Epithelial cell of esophagus (primary cell): Measurements from ENCODE around the gene POLN.

Source experiments
- DNase-seq: peaks from one replicate; pipeline ENCODE4 v3.0.0; 2010; ENCODE audit warnings: low read depth
- H3K4me3 ChIP-seq: 2 replicates; pipeline ENCODE4 v1.5.1; 2011; ENCODE audit warnings: mild to moderate bottlenecking, low read length, control low read depth
- TF ChIP-seq, protein P1 (sequence below): IDR thresholded peaks from 2 replicates; pipeline ENCODE4 v1.5.1; 2011; ENCODE audit warnings: low read depth, mild to moderate bottlenecking, low read length, control low read depth, inconsistent platforms; ENCODE audit not compliant: insufficient read depth; ENCODE audit errors: missing control alignments

The POLN gene

DNA sequence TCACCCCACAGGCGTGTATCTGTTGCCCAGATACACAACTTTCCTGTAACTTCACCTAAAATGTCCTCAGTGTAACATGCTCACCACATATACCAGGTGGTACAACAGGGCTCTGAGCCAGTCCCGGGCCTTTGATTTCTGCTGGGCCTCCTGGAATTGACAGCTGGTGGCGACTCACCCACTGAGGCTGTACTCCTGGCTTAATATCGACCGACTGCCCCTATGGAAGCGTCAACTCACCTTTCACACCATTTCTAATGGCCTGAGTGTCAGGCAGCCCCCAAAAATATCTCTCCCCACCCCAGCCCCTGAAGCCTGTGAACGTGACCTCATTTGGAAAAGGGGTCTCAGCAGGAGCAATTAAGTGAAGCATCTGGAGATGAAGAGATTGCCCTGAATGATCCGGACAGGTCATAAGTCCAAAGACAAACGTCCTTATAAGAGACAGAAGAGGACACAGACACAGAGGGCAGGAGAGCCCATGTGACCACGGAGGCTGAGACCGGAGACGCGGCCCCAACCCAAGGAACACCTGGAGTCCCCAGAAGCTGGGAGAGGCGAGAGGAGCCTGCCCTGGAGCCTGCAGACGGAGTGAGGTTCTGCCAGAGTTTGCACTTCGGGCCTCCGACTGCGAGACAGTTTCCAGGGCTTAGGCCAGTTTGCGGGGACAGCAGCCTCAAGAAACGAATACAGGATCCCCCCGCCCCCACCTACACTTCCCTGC lies 32.6 kb upstream of the POLN start:
- no peak for DNase-seq
- TF ChIP-seq, protein P1, sequence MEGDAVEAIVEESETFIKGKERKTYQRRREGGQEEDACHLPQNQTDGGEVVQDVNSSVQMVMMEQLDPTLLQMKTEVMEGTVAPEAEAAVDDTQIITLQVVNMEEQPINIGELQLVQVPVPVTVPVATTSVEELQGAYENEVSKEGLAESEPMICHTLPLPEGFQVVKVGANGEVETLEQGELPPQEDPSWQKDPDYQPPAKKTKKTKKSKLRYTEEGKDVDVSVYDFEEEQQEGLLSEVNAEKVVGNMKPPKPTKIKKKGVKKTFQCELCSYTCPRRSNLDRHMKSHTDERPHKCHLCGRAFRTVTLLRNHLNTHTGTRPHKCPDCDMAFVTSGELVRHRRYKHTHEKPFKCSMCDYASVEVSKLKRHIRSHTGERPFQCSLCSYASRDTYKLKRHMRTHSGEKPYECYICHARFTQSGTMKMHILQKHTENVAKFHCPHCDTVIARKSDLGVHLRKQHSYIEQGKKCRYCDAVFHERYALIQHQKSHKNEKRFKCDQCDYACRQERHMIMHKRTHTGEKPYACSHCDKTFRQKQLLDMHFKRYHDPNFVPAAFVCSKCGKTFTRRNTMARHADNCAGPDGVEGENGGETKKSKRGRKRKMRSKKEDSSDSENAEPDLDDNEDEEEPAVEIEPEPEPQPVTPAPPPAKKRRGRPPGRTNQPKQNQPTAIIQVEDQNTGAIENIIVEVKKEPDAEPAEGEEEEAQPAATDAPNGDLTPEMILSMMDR, result no peak
- H3K4me3 ChIP-seq, result no peak overlapping the region

DNA sequence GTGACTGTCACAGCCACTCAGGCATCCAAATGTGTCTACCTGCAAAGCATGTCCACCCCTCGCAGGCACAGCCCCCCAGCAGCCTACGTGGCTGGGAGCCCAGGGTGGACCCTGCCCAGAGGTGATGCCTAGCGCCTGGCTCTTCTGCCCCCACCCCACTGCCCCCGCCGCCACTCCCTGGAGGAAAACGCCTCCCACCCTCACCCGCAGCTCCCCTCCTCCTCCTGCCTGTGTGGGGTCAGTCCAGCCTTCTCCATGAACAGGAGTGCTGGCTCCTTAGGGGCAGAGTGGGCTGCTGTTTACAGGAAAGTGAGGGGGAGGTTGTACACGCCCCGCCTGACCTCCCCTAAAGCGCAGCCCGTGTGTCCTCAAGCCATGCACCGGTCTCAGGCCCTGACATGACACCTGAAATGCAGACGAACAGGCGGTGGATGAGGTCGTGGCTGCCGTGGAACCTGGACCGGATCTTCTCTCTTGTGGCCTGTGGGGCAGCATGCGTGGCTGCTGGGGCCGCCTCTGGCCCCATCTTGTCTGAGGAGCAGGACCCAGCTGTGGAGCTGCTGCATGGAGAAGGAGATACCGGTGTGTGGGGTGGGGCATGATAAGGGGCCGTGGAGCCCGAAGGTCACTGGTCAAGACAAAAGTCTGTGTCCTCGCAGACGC lies 31.9 kb upstream of the POLN start:
- H3K4me3 ChIP-seq, result no peak overlapping the region
- TF ChIP-seq, protein P1, result no peak
- DNase-seq, result no peak

DNA sequence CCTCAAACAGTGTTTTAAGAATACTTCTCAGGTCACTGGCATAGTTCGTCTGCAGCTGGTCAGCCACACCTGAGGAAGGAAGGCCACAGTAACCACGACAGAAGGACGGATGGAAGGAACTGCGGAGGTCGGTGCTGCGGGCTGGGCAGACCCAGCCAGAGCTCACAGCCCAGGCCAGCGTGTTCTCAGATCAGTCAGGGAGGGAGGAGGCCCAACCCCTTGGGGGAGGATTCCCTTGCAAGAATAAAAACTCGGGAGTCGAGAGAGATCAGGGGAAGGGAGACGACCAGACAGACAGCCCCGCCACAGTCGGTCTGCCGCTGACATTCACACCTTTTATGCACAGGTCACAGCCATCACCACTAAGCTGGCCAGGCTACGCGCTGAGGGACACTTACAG lies 31.3 kb upstream of the POLN start:
- TF ChIP-seq, protein P1, result no peak
- no peak for DNase-seq
- no peak overlapping the region for H3K4me3 ChIP-seq

DNA sequence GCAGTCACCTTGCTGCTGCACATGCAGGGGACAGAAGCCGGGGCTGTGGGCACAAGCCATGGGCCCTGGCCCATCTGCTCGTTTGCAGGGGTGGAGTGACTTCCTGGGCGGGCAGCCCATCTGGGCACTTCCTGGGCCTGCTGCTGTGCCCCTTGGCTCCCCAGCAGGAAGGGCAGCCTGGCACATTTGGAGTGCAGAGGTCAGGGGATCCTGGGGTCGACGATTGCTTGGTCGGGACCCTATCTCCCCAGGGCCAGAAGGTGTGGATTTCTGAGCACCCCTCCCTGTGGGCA lies 30.9 kb upstream of the POLN start:
- TF ChIP-seq, protein P1, result no peak
- H3K4me3 ChIP-seq, result no peak overlapping the region
- DNase-seq, result no peak

DNA sequence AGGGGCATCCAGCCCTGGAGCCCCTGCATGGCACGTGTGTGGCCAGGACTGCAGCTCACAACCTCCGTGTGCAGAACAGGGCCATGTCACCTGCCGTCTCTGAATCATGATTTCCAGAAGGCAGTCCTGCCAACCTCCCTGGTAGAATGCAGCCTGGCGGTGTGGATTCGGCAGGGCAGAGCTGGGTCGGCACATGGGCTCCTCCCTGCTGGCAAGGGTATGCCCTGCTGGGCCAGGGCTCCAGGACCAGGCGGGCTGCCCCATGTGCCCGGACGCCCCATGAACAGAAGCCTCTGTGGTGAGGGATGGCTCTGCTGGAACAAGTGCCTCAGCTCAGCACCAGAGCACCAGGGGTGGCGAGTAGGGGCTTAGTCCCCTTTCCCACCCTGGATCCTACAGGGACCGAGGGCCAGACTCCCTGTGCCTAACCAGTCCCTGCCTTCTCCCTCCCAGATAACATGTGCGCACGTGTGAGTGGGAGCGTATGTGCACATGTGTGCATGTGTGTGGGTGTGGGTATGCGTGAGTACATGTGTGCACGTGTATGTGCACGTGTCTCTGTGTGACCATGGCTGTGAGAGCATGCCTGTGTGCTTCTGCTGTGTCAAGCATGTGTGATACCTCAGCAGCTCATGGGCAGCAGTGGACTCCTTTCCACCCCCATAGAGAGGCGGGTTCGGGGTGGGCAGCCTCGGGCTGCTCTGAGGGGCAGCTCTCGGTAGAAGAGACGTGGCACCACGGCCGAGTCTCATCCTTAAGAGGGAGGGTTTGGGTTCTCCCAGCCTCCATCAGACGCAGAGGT lies 30.3 kb upstream of the POLN start:
- H3K4me3 ChIP-seq, result no peak overlapping the region
- DNase-seq, result no peak
- TF ChIP-seq, protein P1, result no peak

DNA sequence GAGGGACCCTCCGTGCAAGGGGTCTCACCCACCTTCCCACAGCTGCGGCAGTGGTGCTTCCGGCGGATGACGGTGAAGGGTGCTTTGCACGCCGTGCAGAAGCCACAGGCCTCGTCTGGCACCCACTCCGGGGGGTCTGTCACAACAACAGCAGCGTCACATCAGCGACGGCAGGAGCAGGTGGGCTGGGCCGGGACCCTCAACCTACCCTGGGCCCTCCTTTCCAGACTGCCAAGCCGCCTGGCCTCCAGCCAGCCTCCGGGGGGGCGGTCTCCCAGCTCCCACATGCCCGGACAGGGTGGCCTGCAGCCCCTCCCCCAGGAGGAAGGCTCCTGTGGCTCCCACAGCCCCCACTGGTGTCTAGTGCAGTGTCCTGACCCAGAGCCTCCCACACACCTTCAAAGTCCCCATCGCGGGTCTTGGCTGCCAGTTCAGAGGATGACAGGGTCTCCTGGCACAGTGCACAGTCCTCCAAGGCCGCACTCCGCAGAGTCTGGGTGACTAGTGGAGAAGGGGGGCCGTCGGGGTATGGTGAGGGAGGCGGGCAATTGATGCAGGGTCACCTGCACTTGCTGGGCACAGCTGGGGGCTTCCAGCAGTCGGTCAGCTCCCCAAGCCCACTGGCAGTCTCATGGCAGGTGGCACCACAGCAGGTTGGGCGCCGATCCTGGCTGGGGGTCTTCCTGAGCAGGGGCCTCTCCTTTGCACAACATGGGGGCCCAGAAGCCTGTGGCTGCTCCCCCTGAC lies 29.5 kb upstream of the POLN start:
- TF ChIP-seq, protein P1, result no peak
- no peak for DNase-seq
- H3K4me3 ChIP-seq, result no peak overlapping the region
